Peyer's patch (tissue), 4 donors: ENCODE measurements around the gene PHKB.

Experiments used
- CTCF ChIP-seq, 6 experiments: fragments of 450-650 bp in 4 of 6; fragments of 200-600 bp in 2 of 6; sonication (generic) in 1 of 6; IDR thresholded peaks; one replicate each; pipeline ENCODE4 v1.5.1; 2017 to 2019; ENCODE audit warnings: antibody characterized with exemption in 6 of 6, mild to moderate bottlenecking in 3 of 6, moderate library complexity in 1 of 6
- POLR2A ChIP-seq, 2 donors: fragments of 450-650 bp; IDR thresholded peaks; one replicate each; pipeline ENCODE4 v1.5.1; 2017; ENCODE audit warnings: antibody characterized with exemption in 2 of 2, mild to moderate bottlenecking in 2 of 2, moderate library complexity in 2 of 2

DNA sequence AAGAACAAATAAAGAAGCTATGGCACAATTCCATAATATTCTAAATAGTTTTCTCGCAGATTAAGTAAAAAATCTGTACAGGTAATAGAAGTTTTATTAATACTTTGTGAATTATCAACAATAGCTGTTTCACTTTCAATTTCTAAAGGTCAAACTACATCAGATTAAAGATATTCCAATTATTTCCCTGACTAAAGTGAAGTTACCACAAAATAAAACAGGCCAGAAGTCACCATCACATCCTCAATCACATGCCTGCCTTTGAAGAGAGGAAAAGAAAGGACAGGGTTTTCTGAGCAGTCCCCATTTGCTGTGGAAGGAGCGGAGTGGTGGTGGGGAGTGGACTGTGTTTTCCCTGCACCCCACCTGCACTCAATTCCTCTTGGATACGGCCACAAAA is 11.3 kb upstream of the PHKB start:
- no peak for TF ChIP-seq CTCF (IDR thresholded peaks at IDR 0.05)
- no peak for TF ChIP-seq POLR2A (IDR thresholded peaks at IDR 0.05)
